Karpas-422 (cell line): ENCODE measurements around the gene MSANTD2. TPM values are rescaled to one million over a fixed set of nuclear protein-coding genes. Genes with fewer than 3 reads are reported as not detected.
"Not testable (repeated sequence)": the region's sequence is repeated elsewhere in the genome, so short reads cannot be mapped to it uniquely, and the experiment has no call there.

Experiments
- DNase-seq: peaks from one replicate; pipeline ENCODE4 v3.0.0-alpha.2; 2015
- H2AFZ ChIP-seq: fragments of 200-600 bp; sonication (generic); 2 replicates; pipeline ENCODE4 v1.6.1; 2014; ENCODE audit warnings: antibody characterized with exemption, low read length, mixed read lengths
- H3K27ac ChIP-seq: fragments of 200-600 bp; sonication (generic); 2 replicates; pipeline ENCODE4 v1.5.1; 2014; ENCODE audit warnings: mild to moderate bottlenecking, low read length, moderate library complexity
- H3K27me3 ChIP-seq: fragments of 200-600 bp; sonication (generic); 2 replicates; pipeline ENCODE4 v1.6.1; 2014; ENCODE audit warnings: low read length, mixed read lengths
- H3K36me3 ChIP-seq: fragments of 200-600 bp; sonication (generic); 2 replicates; pipeline ENCODE4 v1.6.1; 2014; ENCODE audit warnings: low read length, mixed read lengths; ENCODE audit not compliant: insufficient read depth
- H3K4me1 ChIP-seq: fragments of 200-600 bp; sonication (generic); 2 replicates; pipeline ENCODE4 v1.6.1; 2014; ENCODE audit warnings: mild to moderate bottlenecking, low read length, mixed read lengths
- H3K4me2 ChIP-seq: fragments of 200-600 bp; sonication (generic); 2 replicates; pipeline ENCODE4 v1.6.1; 2014; ENCODE audit warnings: low read length, low read depth, mild to moderate bottlenecking; ENCODE audit not compliant: poor library complexity, severe bottlenecking
- H3K4me3 ChIP-seq: fragments of 200-600 bp; sonication (generic); 2 replicates; pipeline ENCODE4 v1.5.1; 2014; ENCODE audit warnings: mild to moderate bottlenecking, antibody characterized with exemption, low read length, mixed read lengths
- H3K79me2 ChIP-seq: fragments of 200-600 bp; sonication (generic); 2 replicates; pipeline ENCODE4 v1.6.1; 2014; ENCODE audit warnings: mild to moderate bottlenecking, low read length, mixed read lengths
- H3K9ac ChIP-seq: fragments of 200-600 bp; sonication (generic); 2 replicates; pipeline ENCODE4 v1.6.0; 2014; ENCODE audit warnings: low read length
- H3K9me2 ChIP-seq: fragments of 200-600 bp; sonication (generic), shearing (Covaris generic); replicated peaks from 2 replicates; pipeline ENCODE4 v1.6.0; 2014; ENCODE audit warnings: mild to moderate bottlenecking, low read length, moderate library complexity; ENCODE audit not compliant: insufficient read depth
- H3K9me3 ChIP-seq: fragments of 300-700, 200-600 bp; sonication (generic); 2 replicates; pipeline ENCODE4 v1.6.1; 2014; ENCODE audit warnings: low read length, mixed read lengths
- H4K20me1 ChIP-seq: fragments of 200-600 bp; sonication (generic); 2 replicates; pipeline ENCODE4 v1.6.1; 2014; ENCODE audit warnings: mild to moderate bottlenecking, antibody characterized with exemption, low read length, low read depth; ENCODE audit not compliant: insufficient read depth
- total RNA-seq: library from RNA; depleted of rRNA; stranded (reverse); fragments of >200 nt; shearing (Covaris generic); gene quantifications from 2 replicates; pipeline ENCODE4 v1.2.3, GENCODE V29; 2014; ENCODE audit warnings: low replicate concordance

The MSANTD2 gene
- total RNA-seq, 1 experiment from 2014 or later, result 7.6 TPM

- Histone ChIP-seq H3K36me3 (no peaks in the 10 kb centered on the region), H3K27ac (no peak overlapping the region), H3K4me2 (no peak overlapping the region), H4K20me1 (no peaks in the 10 kb centered on the region), H3K4me3 (no peak overlapping the region), H3K9me3 (no peaks in the 10 kb centered on the region), H3K9ac (no peak overlapping the region), H3K27me3 (no peaks in the 10 kb centered on the region), H3K4me1 (peaks cover 7% of the 10 kb centered on the region), H3K9me2 (no peaks in the 10 kb centered on the region), H3K79me2 (no peaks in the 10 kb centered on the region), H2AFZ (no peak overlapping the region)
- DNase-seq, result no peak
Measured at GRCh38 chr11:124778281-124778680, 21.9 kb downstream of the MSANTD2 start.

DNA sequence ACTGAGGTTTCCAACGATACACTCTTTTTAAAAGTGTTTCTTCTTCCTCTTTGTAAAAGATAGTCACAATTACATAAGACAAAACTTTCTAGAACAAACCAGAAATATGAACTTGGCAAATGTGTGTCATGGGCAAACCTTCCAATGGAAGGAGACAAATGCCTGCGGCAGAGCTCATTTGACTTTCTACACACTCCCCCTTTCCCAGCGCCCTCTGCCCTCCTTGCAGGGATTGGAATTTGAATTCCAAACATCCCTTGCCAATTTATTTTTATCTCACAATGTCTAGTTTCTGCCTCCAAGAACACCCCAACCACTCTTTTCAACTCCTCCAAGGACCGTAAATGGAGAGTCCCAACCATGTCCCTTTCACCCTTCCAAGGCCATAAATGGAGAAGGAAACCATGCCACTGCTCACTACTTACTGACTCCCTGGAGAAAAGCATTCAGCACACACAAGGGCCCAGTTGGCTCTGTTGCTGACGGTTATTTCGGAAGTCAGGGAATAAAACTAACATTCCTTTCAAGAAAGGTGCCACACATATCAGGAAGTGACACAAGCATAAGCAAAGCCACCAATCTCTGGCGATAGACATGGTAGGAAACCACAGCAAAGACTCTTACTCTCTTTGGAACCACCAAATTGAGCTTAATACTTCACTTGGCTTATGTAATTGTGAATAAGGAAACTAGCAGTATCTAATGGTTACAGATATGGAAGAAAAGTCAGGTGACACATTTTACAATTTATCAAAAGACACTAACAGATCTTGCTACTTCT lies 23.2 kb downstream of the MSANTD2 start:
- Histone ChIP-seq H3K36me3 (no peaks in the 10 kb centered on the region), H3K9me2 (no peaks in the 10 kb centered on the region), H3K4me1 (peaks cover 7% of the 10 kb centered on the region), H3K9ac (no peak overlapping the region), H3K9me3 (no peaks in the 10 kb centered on the region), H3K27me3 (no peaks in the 10 kb centered on the region), H3K4me2 (no peak overlapping the region), H3K79me2 (no peaks in the 10 kb centered on the region), H3K27ac (no peak overlapping the region), H3K4me3 (no peak overlapping the region), H4K20me1 (no peaks in the 10 kb centered on the region), H2AFZ (no peak overlapping the region)
- DNase-seq, result no peak

- not testable (repeated sequence) for DNase-seq, H3K27ac ChIP-seq, H3K4me1 ChIP-seq
Measured at GRCh38 chr11:124770959-124771358, 29.2 kb downstream of the MSANTD2 start.

GRCh38 chr11:124769806-124770774 lies 30.1 kb downstream of the MSANTD2 start:
- no peak for DNase-seq

More at GRCh38 chr11:124770959-124771358, 29.2 kb downstream of the MSANTD2 start:
- H3K9ac ChIP-seq, H3K9me2 ChIP-seq, H3K4me3 ChIP-seq, H3K36me3 ChIP-seq, H3K27me3 ChIP-seq, H3K4me2 ChIP-seq, H4K20me1 ChIP-seq, H3K9me3 ChIP-seq, H2AFZ ChIP-seq, H3K79me2 ChIP-seq: not testable (repeated sequence)

DNA sequence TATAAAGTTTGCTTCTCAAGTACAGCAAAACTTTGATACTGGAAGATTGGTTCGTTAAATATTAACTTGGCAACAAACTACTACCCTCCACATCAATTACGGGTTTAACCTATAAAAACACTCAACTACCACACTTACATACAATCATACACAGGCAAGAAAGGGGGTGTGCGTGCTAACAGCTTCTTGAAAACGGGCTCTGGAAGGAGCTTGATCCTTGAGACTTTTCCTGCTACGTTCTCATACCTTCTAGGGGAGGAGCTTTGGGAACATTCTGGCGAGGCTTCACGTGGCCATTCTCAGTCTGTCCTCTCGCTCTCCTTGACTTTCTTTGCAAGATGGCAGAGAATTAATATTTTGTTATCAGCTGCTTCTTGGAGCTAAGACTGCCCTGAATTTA lies 31.3 kb downstream of the MSANTD2 start:
- Histone ChIP-seq H3K36me3 (no peaks in the 10 kb centered on the region), H3K9me2 (no peaks in the 10 kb centered on the region)

More at GRCh38 chr11:124769806-124770774, 30.1 kb downstream of the MSANTD2 start:
- H3K4me1 ChIP-seq, result no peaks in the 10 kb centered on the region
- H3K9ac ChIP-seq, result no peak overlapping the region
- H2AFZ ChIP-seq, result no peak overlapping the region
- no peaks in the 10 kb centered on the region for H3K9me3 ChIP-seq
- no peaks in the 10 kb centered on the region for H3K27me3 ChIP-seq
- H3K27ac ChIP-seq, result no peak overlapping the region
- no peak overlapping the region for H3K4me2 ChIP-seq
- H3K36me3 ChIP-seq, result no peaks in the 10 kb centered on the region
- H3K9me2 ChIP-seq, result no peaks in the 10 kb centered on the region
- H4K20me1 ChIP-seq, result no peaks in the 10 kb centered on the region
- no peak overlapping the region for H3K4me3 ChIP-seq
- H3K79me2 ChIP-seq, result no peaks in the 10 kb centered on the region

GRCh38 chr11:124766156-124766555 lies 34.0 kb downstream of the MSANTD2 start:
- Histone ChIP-seq H3K4me3 (no peak overlapping the region), H3K9ac (no peak overlapping the region), H3K9me2 (no peaks in the 10 kb centered on the region), H3K36me3 (no peaks in the 10 kb centered on the region), H3K4me1 (peaks cover 20% of the 10 kb centered on the region), H3K27me3 (no peaks in the 10 kb centered on the region), H3K9me3 (no peaks in the 10 kb centered on the region), H3K4me2 (no peak overlapping the region), H3K79me2 (no peaks in the 10 kb centered on the region), H3K27ac (no peak overlapping the region), H2AFZ (no peak overlapping the region), H4K20me1 (no peaks in the 10 kb centered on the region)
- no peak for DNase-seq

More for the DNA sequence above, 31.3 kb downstream of the MSANTD2 start:
- peaks cover 1% of the 10 kb centered on the region for H3K4me1 ChIP-seq
- no peaks in the 10 kb centered on the region for H4K20me1 ChIP-seq
- H3K27me3 ChIP-seq, result no peaks in the 10 kb centered on the region
- no peak overlapping the region for H2AFZ ChIP-seq
- no peak overlapping the region for H3K4me3 ChIP-seq
- H3K9ac ChIP-seq, result no peak overlapping the region
- no peak overlapping the region for H3K27ac ChIP-seq
- DNase-seq, result no peak
- H3K4me2 ChIP-seq, result no peak overlapping the region
- no peaks in the 10 kb centered on the region for H3K79me2 ChIP-seq
- no peaks in the 10 kb centered on the region for H3K9me3 ChIP-seq

DNA sequence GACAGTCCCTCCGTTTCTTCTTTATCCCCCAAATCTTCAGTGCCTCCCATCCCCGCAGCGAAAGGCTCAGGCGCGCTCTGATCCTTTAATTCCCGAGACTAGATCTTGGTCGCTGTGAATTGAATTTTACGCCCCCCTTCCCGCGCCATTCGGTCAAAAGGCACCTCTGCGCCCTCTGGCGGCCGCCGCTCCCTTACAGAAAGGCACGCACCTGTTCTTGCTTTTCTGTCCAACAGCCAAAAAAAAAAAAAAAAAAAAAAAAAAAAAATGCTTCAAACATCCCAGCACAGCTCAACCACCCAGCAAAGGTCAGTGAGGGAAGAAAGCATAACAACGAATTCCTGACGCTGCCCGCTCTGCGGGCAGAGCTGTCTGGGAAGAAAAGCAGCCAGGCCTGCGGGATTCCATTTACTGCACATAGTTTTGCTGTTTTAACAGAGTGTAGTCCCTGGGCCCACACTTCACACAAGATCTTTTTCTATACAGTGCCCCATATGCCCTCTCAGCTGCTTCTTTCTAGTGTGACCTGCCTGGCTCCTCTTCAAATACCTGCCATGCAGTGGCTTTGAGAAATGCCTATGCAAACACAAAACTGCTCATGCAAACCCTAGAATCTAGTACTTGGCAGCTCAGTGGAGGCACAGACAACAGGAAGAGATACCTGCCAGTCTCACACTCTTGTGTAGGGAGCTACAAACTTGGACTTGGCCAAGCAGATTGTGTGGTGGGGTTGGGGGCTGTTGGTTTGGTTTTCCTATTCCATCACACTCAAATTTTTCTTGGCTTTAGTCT lies 36.9 kb downstream of the MSANTD2 start:
- Histone ChIP-seq H4K20me1 (no peaks in the 10 kb centered on the region), H3K36me3 (no peaks in the 10 kb centered on the region), H3K9me3 (no peaks in the 10 kb centered on the region), H3K79me2 (no peaks in the 10 kb centered on the region), H3K27ac (no peak overlapping the region), H3K4me1 (peaks cover 24% of the 10 kb centered on the region), H3K4me3 (peak overlapping the region; percentile 59; the same call in 1 of the 2 replicates), H2AFZ (no peak overlapping the region), H3K9me2 (no peaks in the 10 kb centered on the region), H3K4me2 (peak overlapping the region; percentile 69), H3K9ac (peak overlapping the region; percentile 45), H3K27me3 (no peaks in the 10 kb centered on the region)
- DNase-seq, result peak; percentile 75
